Cerebellar cortex (tissue), 1 donor: Measurements from ENCODE around the gene CIDEA.
A peak's percentile ranks its signal among the peaks of the same experiment; 100 is the strongest.
"Not testable (repeated sequence)": the region's sequence is repeated elsewhere in the genome, so short reads cannot be mapped to it uniquely, and the experiment has no call there.

Experiments used
- DNase-seq: peaks from one replicate; pipeline ENCODE4 v3.0.0-alpha.2; 2015; ENCODE audit warnings: low spot score

CIDEA gene

DNA sequence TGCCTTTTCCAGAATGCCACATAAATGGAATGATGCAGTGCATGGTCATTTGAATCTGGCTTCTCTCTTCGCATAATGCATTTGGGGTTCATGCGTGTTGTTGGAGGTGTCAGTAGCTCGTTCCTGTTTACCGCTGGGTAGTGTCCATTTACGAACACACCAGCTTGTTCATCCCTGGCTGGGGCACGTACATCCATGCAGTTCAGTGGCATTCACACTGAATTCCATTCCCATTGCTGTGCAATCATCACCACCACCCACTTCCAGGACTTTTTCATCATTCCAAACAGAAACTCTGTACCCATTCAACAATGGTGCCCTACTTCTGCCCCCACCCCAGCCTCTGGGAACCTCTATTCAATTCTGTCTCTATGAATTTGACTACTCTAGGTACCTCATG lies 14.7 kb upstream of the CIDEA start:
- no peak for DNase-seq

DNA sequence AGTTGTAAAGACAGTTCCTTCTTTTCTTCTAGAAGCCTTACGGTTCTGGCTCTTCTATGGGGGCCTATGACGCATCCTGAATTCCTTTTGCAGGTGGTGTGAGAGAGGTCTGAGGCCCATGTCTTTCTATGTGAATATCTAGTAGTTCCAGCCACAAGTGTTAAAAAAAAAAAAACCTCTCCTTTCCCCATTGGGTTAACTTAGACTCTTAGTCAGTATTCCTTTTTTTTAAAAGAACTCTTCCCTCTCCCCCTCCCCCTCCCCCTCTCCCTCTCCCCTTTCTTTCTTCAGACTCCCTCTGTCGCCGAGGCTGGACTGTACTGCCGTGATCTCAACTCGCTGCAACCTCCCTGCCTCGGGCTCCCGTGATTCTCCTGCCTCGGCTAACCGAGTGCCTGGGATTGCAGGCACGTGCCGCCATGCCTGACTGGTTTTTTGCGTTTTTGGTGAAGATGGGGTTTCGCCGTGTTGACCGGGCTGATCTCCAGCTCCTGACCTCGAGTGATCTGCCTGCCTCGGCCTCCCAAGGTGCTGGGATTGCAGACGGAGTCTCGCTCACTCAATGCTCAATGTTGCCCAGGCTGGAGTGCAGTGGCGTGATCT lies 11.4 kb upstream of the CIDEA start:
- DNase-seq, result no peak

DNA sequence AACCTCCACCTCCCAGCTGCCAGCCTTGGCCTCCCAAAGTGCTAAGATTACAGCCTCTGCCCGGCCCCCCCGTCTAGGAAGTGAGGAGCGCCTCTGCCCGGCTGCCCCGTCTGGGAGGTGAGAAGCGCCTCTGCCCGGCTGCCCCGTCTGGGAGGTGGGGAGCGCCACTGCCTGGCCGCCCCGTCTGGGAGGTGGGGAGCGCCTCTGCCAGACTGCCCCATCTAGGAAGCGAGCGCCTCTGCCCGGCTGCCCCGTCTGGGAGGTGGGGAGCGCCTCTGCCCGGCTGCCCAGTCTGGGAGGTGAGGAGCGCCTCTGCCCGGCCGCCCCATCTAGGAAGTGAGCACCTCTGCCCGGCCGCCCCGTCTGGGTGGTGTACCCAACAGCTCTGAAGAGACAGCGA lies 10.9 kb upstream of the CIDEA start:
- DNase-seq, result not testable (repeated sequence)

DNA sequence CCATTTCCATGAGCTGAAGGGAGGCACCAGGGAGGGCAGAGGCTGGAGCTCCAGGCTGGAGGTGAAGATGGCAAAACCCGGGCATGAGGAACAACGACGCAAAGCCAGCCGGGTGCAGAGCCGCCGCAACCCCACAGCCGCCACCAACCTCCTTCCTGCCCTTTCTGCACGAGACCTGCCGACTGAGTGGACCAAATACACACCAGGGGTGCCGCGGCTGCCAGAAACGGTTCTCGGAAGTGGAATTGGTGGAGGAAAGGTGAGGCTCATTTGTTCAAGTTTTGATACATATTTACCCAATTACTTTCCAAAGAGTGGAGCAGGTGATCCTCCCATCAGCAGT lies 8.4 kb upstream of the CIDEA start:
- no peak for DNase-seq

DNA sequence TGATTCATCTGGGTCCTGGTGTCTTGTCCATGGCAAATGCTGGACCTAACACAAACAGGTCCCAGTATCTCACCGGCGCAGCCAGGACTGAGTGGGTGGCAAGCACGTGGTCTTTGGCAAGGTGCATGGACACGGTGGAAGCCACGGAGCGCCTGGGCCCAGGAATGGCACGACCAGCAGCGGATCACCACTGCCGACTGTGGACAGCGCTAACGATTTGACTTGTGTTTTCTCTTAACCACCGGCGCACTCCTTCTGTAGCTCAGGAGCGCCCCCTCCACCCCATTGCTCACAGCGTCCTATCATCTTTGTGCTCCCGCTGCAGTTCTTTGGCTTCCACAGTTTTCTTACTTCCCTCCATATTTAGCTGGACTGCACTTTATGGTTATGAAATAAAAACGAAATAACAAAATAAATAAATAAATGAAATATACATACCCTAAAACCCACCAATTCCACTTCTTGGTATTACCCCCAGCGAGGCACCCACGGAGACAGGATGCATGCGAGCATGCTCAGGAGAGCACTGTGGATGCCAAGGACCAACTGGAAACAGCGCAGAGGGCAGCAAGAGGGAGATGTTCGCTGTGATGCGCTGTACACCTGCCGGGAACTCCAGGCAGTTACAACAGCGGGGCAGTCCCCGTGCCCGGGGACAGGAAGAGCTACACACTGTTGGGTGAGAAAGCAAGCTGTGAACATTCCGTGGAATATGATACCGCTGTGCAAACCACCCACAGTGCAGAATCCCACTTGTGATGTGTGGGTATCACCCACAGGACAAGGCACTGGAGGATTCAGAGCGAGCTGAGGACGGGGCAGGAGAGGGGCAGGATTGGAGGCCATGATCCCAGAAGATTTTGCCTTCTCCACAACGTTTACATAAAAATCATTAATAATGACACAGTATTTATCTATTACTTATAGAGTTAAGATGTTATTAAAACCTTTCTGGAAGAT lies 7.0 kb upstream of the CIDEA start:
- DNase-seq, result peak; percentile 29

DNA sequence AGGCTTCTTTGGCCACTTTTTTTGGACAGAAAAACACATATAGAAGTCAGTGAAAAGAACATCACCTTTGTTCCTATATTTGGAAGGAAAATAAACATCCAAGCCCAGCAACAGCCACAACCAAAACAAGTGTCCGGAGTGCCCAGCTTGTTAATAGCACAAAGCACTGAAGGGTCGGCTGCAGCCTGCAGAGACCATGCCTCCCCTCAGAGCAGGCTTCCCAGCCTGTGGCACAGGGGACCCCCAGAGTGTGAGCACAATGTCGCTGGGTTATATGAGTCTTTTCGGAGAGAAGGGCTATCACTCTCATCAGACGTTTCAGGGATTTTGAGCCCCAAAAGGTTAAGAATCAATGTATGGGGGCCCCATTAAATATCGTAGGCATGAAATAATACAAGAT lies 6.2 kb upstream of the CIDEA start:
- no peak for DNase-seq

DNA sequence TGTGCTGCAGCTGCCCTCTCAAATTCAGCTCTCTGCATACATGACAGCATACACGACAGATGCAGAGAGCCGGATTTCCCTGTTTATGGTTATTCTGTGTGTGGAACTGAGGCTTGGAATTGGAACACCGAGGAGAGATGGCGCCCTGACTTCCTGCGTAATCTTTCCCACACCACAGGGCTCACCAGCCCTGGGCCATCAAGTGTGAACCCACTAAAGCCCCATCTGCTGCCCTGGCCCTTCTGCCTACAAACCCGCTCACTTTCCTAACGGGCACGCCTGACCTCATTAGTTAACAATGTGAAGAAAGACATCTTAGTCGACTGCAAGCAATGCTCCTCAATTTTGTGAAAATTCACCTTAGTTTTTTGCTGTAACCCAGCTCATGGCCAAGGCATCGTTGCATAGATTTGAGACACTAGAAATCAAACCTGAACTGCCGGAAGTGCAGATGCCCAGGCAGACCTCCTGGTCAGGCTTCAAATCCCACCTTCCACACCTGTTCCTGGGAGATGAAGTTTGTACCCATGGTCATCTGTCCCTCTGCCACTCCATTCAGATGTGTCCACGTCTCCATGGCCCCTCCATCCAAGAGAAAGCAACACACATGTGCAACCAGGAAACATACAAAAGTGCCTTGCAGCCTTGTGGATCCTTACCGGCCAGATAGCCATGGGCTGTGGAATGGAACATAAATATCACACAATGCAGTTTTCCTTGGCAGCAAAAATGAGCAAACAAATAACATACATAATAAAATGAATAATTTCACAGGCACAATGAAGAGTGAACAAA lies 5.0 kb upstream of the CIDEA start:
- DNase-seq, result no peak

DNA sequence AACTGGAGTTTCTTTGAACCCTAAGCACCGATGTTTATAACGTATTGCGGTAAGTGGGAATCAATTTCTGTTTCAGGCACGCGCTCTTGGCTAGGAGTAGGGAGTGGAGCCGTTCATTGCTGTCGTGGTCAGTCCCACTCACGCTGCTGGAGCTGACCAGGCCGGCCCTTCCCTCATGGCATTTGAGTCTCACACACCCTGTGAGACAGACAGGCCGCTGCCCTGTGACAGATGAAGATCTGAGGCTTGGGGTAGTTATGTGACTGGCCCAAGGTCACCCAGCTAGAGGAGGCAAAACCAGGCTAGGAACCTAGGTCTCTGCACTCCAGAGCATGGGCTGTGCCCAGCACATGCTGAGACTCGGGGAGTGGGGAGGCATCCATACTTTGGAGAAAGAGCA lies 2.9 kb upstream of the CIDEA start:
- no peak for DNase-seq

DNA sequence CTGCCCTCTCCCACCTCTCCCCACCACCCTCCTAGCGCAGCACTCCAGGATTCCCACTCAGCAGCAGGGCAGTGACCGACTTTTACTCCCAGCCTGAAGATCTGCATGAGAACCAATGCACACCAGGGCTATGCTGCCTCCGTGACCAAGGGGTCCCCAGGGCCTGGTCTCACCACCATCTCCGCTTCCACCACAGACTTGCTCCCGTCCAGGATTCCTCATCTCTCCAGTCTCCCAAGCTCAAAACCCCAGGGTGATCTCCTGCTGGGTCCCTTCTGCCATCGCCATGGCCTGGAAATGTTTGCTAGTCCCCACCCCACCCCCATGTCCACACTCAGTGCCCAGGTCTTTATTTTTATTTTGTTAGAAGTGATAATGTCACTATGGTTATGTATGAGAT lies 2.1 kb upstream of the CIDEA start:
- no peak for DNase-seq

DNA sequence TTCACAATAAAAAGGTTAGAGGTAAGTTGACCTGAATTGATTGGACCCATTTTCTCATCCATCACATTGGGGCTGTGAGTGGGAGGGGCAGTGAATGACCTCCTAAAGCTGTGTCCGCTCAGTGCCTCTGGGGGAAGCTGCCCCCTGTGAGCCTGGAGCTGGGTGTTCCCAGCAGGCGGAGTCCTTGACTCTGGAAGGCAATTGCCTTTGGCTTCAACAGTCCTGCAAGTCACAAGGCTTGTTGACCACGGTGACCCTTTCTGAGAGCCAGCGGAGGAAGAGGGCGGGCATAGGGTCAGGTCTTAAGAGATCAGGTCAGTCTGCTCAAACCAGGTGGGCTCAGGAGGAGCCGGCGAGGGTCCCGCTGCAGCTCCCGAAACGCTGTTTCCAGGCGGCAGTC lies 1.1 kb upstream of the CIDEA start:
- no peak for DNase-seq

DNA sequence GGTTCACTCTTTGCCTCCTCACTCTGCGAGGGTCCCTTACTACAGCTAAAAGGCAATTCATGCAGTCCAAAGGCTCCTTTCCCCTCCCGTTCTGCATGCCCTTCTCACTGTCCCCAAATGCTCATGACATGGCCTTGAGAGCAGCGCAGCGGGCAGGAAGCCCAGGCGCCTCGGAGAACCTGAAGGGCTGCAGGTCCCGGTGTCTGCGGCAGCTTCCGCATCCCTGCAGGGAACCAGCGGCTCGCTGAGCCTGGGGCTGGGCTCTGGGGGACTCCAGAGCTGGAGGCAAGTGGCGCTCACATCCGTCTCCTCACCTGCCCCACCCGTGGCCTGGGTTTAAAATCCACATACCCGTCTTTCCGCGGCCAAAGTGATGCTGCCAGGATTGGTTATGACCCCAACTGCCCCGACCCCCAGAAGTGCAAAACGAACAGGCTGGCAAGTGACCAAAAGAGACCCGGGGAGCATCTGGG lies 462 bp upstream of the CIDEA start:
- no peak for DNase-seq

DNA sequence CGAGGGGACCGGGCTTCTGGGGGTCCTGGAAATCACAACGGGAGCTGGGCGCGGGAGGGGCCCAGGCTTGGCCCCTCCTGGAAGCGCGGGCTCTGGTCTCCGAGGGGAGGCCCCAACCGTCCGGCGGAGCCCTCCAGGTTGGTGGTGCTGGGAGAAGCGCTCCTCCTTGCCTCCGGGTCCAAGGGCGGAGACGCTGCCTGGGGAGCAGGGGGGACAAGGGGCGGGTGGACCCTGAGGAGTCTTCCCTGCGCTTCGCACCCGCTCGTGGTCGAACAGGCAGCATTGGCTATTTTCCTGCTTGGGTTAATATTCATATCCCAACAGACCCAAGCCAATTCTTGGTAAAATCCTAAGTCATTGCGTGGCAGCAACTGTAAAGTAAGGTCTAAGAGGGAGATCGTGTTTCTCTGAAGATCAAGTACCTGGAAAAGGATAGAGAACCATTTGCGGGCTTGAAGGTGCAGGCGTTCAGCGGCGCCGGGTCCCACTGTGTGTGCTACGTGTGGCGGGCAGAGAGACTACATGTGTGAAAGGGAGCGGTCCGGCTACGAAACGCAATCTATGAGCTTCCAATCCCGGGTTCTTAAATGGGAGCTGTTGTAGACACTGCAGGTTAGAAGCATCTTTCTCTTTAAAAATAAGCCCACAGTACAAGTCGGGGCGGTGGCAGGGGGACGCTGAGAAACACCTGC lies 805 bp downstream of the CIDEA start:
- no peak for DNase-seq

DNA sequence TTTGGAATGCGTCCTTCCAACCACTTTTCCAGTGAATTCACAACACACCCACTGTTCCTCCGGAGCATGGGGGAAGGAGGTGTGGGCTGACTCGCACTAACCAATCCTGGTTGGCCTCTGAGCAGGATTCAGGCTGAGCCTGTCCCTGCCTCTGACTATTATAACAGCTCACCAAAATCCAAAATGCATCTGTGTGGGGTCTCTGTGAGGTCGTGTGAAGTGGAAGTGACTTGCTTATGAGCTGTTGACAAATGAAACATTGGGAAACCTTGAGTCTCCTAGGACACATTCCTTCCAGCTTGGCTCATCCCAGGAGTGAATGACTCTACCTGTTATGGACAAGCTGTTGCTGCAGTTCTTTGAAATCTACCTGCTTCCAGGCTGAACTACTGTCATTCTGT lies 1.5 kb downstream of the CIDEA start:
- DNase-seq, result no peak

DNA sequence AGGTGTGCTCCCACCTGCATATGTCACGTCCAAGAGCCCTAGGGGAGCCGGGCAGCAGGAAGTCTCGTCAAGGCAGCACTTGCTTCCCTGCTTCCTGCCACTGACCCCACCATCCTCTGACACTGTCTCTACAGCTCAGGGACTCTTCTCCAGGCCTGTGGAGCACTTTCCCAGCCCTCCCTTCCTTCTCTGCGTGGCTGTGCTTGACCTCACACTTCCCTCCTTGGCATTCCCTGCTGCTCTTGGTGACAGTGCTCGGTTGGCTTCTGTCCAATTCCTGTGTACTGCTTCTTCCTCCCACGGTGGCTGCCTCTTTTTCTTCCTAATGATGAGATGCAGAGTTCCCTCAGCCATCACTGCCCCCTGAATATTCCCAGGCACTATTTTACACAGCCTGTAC lies 2.8 kb downstream of the CIDEA start:
- no peak for DNase-seq

DNA sequence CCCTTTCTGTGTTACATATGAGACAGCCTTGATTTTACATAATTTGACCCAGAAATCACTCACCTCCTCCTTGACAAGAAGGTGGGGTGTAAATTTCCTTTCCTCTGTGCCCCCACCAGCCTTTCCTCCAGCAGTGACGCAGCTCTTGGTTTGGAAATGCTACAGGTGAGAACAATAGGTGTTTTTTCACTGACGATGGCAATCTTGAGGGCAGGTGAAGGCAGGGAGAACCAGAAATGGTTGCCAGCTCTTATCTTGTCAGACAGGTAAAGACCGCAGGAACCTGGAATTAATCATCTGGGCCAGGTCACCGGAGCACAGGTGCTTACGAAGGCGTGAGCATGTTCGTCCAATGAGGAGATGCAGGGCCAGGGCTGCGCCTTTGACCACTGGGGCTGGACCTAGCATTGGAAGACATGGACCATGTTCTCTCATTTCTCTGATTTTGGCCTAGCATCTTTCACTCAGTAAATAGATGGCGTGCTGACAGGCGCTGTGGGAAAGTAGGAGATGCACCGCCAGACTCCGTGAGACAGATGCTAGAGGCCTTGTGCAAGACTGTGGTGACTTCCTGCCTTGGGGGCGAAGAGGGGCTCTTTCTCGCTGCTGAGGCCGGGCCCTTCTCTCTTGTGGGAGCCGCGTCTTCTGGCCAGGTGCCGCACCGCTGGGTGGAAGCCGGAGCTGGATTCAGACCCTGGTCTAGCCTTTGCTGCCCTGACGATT lies 4.0 kb downstream of the CIDEA start:
- DNase-seq, result no peak

DNA sequence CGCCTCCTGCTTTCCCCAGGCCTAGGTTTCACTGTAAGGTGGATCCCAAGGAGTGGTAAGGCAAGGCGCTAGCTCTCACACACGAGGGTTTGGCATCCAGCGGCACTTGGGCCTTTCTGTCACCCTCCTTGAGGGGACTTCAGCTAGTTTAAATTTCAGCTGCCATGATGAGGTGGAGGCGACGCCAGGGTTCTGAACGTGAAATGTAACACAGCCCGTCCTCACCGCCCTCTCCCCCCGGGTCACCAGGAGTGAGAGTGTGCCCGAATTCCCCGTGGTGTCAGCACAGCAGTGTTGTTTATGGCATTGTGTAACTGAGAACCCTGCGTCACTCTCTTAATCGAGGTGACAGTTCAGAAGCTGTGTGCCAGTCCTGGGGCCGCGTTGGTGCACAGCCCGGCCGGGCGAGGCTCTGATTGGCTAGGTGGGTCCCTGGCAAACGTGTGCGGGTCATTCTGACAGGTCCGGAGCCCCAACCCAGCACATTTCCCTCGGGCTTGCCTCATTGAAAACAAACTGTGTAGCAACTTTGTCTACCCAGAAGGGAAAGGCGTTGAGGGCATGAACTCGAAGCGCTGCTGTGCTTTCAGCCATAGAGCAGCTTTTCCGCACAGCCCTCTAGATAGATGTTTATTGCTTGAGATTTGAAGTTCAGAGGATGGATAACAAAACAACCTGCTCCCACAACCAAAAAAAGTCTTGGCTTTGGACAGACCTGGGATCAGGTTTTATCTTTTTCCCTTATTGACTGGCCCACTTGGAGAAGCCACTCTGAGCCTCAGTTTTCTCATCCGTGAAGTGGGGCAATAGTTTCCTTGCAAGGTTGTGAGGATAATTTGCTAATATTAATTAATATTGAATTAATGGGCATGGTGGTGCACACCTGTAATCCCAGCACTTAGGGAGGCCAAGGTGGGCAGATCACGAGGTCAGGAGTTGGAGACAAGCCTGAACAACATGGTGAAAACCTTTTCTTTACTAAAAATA lies 4.9 kb downstream of the CIDEA start:
- no peak for DNase-seq

DNA sequence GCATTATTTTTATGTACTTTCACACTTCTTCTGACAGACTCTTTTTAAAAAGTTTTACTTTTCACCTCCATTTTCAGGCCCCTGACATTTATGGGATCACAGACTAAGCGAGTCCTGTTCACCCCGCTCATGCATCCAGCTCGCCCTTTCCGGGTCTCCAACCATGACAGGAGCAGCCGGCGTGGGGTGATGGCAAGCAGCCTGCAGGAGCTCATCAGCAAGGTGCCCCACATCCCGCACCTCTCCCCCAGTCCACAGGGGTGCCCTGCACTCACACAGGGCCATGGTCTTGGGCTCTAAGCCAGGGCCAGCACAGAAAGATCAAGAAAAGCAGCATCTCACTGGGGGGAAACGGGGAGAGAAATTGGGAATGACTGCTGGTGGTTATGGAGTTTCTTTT lies 8.6 kb downstream of the CIDEA start:
- no peak for DNase-seq

DNA sequence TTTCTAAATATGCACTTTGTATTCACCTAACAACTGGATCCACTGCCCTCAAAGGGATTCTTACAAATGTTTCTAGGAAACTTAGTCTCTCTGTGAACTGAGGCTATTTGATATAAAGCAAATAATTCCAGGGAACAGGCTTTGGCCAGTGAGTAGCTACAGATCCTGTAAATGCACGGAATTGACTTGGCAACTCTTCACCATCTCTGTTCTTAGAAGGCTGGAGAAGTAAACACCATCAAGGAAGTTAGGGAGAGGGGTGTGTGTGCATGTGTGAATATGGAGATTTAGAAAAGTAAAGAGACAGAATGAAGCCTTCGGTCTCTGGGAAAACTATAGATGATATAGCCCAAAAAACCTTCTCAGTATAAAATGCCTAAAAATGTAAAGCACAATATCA lies 10.7 kb downstream of the CIDEA start:
- DNase-seq, result no peak

DNA sequence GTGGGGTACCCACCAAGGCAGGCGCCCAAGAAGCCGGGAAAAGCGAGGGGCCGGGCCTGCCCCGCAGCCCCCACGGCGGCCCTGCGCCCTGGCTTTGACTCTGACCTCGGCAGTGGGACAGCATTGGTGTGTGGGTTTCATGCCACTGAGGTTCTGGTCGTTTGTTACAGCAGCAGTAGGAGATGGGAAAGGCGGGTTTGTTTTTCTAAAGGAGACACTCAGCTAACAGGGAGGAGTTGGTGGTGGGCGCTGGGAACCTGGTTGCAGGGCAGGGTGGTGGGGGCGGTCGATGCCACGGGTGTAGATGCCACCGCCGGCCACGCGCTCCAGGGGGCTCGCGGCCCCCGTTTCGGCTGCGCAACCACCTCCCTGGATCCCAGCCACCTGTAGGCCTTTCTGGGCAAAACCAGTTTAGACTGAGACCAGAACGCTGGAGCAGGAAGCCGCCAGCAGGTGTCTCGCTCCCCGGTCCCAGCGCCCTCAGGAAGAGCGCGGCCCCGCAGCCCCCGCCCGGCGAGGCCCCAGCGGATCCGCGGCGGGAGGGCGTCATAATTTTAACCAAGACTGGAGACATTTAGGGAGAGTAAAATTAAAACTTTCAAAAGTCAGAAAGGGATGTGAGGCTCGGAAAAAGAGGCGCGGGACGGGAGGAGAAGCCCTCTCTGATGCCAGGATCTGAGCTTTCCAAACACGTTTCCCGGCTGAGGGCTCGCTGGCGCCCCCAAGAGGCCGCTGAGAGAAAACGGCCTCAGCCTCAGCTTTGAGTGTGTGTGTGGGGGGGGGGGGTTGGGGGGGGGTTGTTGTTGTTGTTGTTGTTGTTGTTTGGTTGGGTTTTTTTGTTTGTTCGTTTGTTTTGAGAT lies 17.4 kb downstream of the CIDEA start:
- DNase-seq, result peak; percentile 59
